ENCODE data around the gene NPTX2. TPM values are rescaled to one million over a fixed set of nuclear protein-coding genes. Genes with fewer than 3 reads are reported as not detected.

The NPTX2 gene
- total RNA-seq, 4 donors from 2014 or later = 4.3 to 13.7 (median 8.6) TPM

DNA sequence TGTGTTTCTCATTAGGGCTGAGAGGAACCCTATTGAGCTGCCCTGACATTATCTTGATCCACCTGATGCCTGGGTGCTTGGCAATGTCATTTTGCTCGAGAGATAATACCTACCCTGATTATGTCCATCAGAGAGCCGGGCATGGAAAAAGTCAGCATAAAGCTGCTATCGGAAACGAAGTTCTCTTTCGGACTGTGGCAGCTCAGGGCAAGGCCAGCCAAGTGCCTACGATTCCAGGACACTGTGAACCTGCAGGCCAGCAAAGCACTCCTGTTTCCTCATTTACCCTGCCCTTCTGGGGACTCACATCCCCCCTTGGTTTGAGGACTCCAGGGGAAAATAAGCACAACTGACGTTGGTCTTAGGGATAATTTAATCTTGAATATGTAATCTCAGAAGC, 25.2 kb upstream of the NPTX2 start:
- Histone ChIP-seq H3K36me3 (no peaks in the 10 kb centered on the region), H3K27me3 (no peaks in the 10 kb centered on the region), H3K4me1 (no peaks in the 10 kb centered on the region), H3K9me3 (no peaks in the 10 kb centered on the region), H3K4me3 (no peak overlapping the region), H3K27ac (no peak overlapping the region)
- TF ChIP-seq POLR2A (IDR thresholded peaks at IDR 0.05) (no peak), EP300 (IDR thresholded peaks at IDR 0.05) (no peak), POLR2AphosphoS5 (IDR thresholded peaks at IDR 0.05) (no peak)
- TF ChIP-seq, protein P1, sequence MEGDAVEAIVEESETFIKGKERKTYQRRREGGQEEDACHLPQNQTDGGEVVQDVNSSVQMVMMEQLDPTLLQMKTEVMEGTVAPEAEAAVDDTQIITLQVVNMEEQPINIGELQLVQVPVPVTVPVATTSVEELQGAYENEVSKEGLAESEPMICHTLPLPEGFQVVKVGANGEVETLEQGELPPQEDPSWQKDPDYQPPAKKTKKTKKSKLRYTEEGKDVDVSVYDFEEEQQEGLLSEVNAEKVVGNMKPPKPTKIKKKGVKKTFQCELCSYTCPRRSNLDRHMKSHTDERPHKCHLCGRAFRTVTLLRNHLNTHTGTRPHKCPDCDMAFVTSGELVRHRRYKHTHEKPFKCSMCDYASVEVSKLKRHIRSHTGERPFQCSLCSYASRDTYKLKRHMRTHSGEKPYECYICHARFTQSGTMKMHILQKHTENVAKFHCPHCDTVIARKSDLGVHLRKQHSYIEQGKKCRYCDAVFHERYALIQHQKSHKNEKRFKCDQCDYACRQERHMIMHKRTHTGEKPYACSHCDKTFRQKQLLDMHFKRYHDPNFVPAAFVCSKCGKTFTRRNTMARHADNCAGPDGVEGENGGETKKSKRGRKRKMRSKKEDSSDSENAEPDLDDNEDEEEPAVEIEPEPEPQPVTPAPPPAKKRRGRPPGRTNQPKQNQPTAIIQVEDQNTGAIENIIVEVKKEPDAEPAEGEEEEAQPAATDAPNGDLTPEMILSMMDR (IDR thresholded peaks at IDR 0.05) = no peak
- DNase-seq (ENCODE audit: low spot score in 2 of 2) = no peak
- WGBS = 81% methylated on average over 7 of the region's 7 CpGs

DNA sequence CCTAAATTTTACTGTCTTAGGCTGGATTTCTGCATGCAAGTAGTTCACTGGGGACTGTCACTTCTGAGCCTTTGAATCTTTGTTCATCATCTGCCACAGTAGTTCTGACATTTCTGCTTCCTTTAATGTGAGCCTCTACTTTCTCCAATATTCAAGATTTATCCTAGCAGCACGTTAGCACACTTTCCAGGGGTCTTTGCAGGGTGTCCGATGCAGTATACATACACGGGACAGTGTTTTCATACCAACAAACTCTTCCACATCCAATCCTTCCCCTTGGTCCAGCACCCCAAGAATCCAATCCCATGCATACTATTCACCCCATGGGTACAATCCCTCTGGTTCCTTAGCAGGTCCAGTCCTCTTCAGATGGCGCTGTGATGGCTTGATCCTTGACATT, 22.7 kb upstream of the NPTX2 start:
- 83% methylated on average over 4 of the region's 4 CpGs for WGBS
- Histone ChIP-seq H3K27me3 (no peaks in the 10 kb centered on the region), H3K36me3 (no peaks in the 10 kb centered on the region), H3K9me3 (no peaks in the 10 kb centered on the region), H3K27ac (no peak overlapping the region), H3K4me1 (no peaks in the 10 kb centered on the region), H3K4me3 (no peak overlapping the region)
- TF ChIP-seq EP300 (IDR thresholded peaks at IDR 0.05) (no peak), POLR2AphosphoS5 (IDR thresholded peaks at IDR 0.05) (no peak), POLR2A (IDR thresholded peaks at IDR 0.05) (no peak)
- TF ChIP-seq, protein P1 (IDR thresholded peaks at IDR 0.05) = no peak
- DNase-seq (ENCODE audit: low spot score in 2 of 2) = no peak

DNA sequence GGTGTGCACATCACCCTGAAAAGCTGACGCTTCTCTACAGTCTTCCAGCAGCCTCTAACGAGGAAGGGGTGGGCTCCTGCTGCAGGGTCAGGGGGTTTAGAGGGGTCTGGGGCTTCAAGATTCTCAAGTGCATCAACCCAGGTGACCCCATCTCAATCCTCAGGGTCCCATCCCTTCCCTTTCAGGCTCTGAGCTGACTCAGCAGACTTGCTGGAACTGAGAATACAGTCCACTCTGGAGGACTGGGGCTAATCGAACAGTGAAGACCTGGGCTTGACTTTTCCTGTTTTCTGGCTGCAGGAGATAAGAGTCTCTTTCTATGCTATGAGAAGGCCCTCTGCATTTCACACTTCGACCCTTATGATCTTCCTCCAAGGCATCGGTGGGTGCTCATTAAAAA, 22.3 kb upstream of the NPTX2 start:
- DNase-seq (ENCODE audit: low spot score in 2 of 2) = no peak
- Histone ChIP-seq H3K4me1 (no peaks in the 10 kb centered on the region), H3K27ac (no peak overlapping the region), H3K27me3 (no peaks in the 10 kb centered on the region), H3K4me3 (no peak overlapping the region), H3K9me3 (no peaks in the 10 kb centered on the region), H3K36me3 (no peaks in the 10 kb centered on the region)
- TF ChIP-seq, protein P1 (IDR thresholded peaks at IDR 0.05) = no peak
- TF ChIP-seq POLR2A (IDR thresholded peaks at IDR 0.05) (no peak), EP300 (IDR thresholded peaks at IDR 0.05) (no peak), POLR2AphosphoS5 (IDR thresholded peaks at IDR 0.05) (no peak)
- 71% methylated on average over 5 of the region's 5 CpGs for WGBS

DNA sequence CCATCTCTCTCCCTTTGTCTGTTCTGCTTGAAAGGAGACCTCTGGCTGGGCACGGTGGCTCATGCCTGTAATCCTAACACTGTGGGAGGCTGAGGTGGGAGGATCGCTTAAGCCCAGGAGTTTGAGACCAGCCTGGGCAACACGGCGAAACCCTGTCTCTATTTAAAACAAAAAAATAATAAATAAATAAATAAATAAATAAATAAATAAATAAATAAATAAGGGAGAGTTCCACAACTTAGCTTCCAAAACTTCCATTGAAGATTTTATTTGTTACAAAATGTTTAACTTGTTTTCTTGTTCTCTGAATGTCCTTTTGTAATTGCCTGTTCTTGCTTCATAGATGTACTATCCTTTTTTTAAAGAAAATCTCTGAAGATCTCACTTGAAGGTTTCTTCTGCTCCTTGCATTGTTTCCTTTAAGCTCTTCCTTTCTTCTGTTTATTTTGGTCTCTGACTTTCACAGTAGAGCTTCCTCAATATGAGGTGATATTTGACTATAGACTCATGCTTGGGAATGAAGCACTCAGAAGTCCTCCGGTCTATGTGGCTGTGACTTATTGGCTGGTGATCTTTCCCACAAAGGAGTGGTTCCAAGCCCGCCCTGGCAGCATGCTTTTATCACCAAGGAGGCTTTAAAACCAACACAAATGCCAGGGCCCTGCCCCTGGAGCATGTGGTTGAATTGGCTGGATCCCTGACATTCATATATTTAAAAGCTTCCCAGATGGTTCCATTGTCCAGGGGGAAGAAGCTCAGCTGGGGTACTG, 18.1 kb upstream of the NPTX2 start:
- H3K4me1 ChIP-seq = no peaks in the 10 kb centered on the region
- H3K9me3 ChIP-seq = no peaks in the 10 kb centered on the region
- no peaks in the 10 kb centered on the region for H3K36me3 ChIP-seq
- H3K27ac ChIP-seq = no peak overlapping the region
- DNase-seq (ENCODE audit: low spot score in 2 of 2) = no peak
- H3K27me3 ChIP-seq = no peaks in the 10 kb centered on the region
- 74% methylated on average over 6 of the region's 6 CpGs for WGBS
- H3K4me3 ChIP-seq = no peak overlapping the region
- TF ChIP-seq, protein P1 (IDR thresholded peaks at IDR 0.05) = no peak
- TF ChIP-seq EP300 (IDR thresholded peaks at IDR 0.05) (no peak), POLR2A (IDR thresholded peaks at IDR 0.05) (no peak), POLR2AphosphoS5 (IDR thresholded peaks at IDR 0.05) (no peak)

DNA sequence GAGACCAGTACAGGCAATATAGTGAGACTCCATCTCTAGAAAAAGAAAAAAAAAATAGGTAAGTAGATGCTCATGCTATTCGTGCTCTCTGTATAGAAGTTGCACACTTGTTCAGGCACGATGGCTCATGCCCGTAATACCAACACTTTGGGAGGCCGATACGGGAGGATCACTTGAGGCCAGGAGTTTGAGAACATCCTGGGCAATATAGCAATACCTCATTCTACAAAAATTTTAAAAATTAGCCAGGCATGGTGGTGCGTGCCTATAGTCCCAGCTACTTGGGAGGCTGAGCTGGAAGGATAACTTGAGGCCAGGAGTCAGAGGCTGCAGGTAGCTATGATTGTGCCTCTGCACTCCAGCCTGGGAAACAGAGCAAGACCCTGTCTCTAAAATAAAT, 17.2 kb upstream of the NPTX2 start:
- TF ChIP-seq POLR2A (IDR thresholded peaks at IDR 0.05) = no peak
- no peak for TF ChIP-seq POLR2AphosphoS5 (IDR thresholded peaks at IDR 0.05)
- no peak for TF ChIP-seq EP300 (IDR thresholded peaks at IDR 0.05)
- TF ChIP-seq, protein P1 (IDR thresholded peaks at IDR 0.05) = no peak
- H3K9me3 ChIP-seq = no peaks in the 10 kb centered on the region
- no peaks in the 10 kb centered on the region for H3K4me1 ChIP-seq
- H3K27ac ChIP-seq = no peak overlapping the region
- H3K36me3 ChIP-seq = no peaks in the 10 kb centered on the region
- H3K27me3 ChIP-seq = no peaks in the 10 kb centered on the region
- no peak overlapping the region for H3K4me3 ChIP-seq
- DNase-seq (ENCODE audit: low spot score in 2 of 2) = no peak
- 86% methylated on average over 6 of the region's 6 CpGs for WGBS

Data from suprapubic skin (tissue), 4 donors.